Hematopoietic multipotent progenitor cell treated with erythropoietin and hydrocortisone succinate and interleukin-3 and kit ligand, for 6 days (in vitro differentiated cells): Measurements from ENCODE around the gene UNC13A.

Experiments used
- DNase-seq: peaks from one replicate; pipeline ENCODE4 v3.0.0-alpha.2; 2015

UNC13A gene

GRCh38 chr19:17659996-17660395 is 28.2 kb downstream of the UNC13A start:
- DNase-seq: no peak

- no peak for DNase-seq
These were observed 29.5 kb downstream of the UNC13A start for GRCh38 chr19:17658666-17659065.

- DNase-seq: no peak
These were observed 29.9 kb downstream of the UNC13A start for GRCh38 chr19:17658240-17658639.

- DNase-seq: no peak
These were observed 31.2 kb downstream of the UNC13A start for GRCh38 chr19:17656970-17657369.

GRCh38 chr19:17655751-17656472 is 32.2 kb downstream of the UNC13A start:
- no peak for DNase-seq

- peak; percentile 47 for DNase-seq
These were observed 33.2 kb downstream of the UNC13A start for GRCh38 chr19:17654993-17655392.

GRCh38 chr19:17652627-17653026 is 35.5 kb downstream of the UNC13A start:
- no peak for DNase-seq

GRCh38 chr19:17648786-17649185 is 39.4 kb downstream of the UNC13A start:
- DNase-seq: no peak

GRCh38 chr19:17648097-17648660 is 40.0 kb downstream of the UNC13A start:
- peak; percentile 14 for DNase-seq

GRCh38 chr19:17647071-17648020 is 40.8 kb downstream of the UNC13A start:
- DNase-seq: no peak

- peak; percentile 28 for DNase-seq
These were observed 41.7 kb downstream of the UNC13A start for GRCh38 chr19:17646441-17646840.

GRCh38 chr19:17645339-17645963 is 42.7 kb downstream of the UNC13A start:
- no peak for DNase-seq

- DNase-seq: no peak
These were observed 45.5 kb downstream of the UNC13A start for GRCh38 chr19:17642656-17643055.

GRCh38 chr19:17641846-17642245 is 46.3 kb downstream of the UNC13A start:
- no peak for DNase-seq

GRCh38 chr19:17641181-17641580 is 47.0 kb downstream of the UNC13A start:
- DNase-seq: no peak

GRCh38 chr19:17633700-17634099 is 54.5 kb downstream of the UNC13A start:
- no peak for DNase-seq

- no peak for DNase-seq
These were observed 55.6 kb downstream of the UNC13A start for GRCh38 chr19:17632577-17632976.

- no peak for DNase-seq
These were observed 58.4 kb downstream of the UNC13A start for GRCh38 chr19:17629760-17630159.

- DNase-seq: no peak
These were observed 60.2 kb downstream of the UNC13A start for GRCh38 chr19:17627921-17628320.

- no peak for DNase-seq
These were observed 61.0 kb downstream of the UNC13A start for GRCh38 chr19:17627161-17627560.

- peak; percentile 24 for DNase-seq
These were observed 61.6 kb downstream of the UNC13A start for GRCh38 chr19:17626456-17627015.

GRCh38 chr19:17625980-17626379 is 62.2 kb downstream of the UNC13A start:
- no peak for DNase-seq

- no peak for DNase-seq
These were observed 63.1 kb downstream of the UNC13A start for GRCh38 chr19:17625043-17625442.
